K562 treated with DMSO at 1 percent for 12 hours (cell line): ENCODE results near the gene SMC5. TPM values are rescaled to one million over a fixed set of nuclear protein-coding genes. Genes with fewer than 3 reads are reported as not detected.

Experiments
- total RNA-seq: library from RNA; unstranded; fragments of 300-600 nt; gene quantifications from 2 replicates; pipeline ENCODE4 v1.2.3, GENCODE V29; 2022; ENCODE audit not compliant: insufficient read depth

SMC5 gene
- 2.3 and 9.2 TPM in 2 replicates for total RNA-seq

DNA sequence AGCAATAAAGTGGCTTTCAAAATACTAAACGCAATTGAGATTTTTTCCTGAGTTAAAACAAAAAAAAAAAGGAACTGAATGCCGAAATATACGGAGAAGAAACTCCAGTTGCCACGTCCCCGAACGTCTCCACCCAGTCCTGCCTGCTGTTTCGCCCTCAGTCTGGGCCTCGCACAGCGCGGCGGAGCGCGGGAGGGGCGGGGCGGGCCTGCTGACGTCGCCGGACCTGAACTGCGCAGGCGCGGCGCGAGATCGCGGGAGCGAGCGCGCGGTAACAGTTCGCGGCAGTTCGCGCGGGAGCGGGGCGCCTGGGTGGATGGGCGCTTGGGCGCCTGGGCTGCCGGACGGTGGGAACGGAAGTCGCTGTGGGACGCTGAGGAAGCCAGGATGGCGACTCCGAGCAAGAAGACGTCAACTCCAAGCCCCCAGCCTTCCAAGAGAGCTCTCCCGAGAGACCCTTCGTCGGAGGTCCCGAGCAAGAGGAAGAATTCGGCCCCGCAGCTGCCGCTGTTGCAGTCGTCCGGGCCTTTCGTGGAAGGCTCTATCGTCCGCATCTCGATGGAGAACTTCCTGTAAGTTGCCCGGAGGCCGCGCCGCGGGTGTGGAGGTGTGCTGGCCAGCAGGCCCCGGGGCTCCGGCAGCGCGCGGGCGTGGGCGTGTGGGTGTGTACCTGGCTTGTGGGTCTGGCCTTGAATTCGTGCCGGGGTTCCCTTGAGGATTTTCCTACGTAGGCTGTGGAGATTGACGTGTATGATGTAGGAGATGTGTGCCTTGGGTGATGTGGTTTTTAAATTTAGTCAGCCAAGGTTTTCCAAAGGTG lies at the start of gene SMC5:
Gene SMC5, plus strand, starts transcription at position 287 of the 820 bp plus-strand sequence. Its CDS starts 101 bp downstream, at position 388.

Other genes starting within 250 kb of the SMC5 start
- not detected in 2 replicates for gene MAMDC2, start 215.1 kb upstream of the SMC5 start, total RNA-seq
- gene KLF9, start 155.7 kb downstream of the SMC5 start, total RNA-seq, result 3.6 and 13.6 TPM in 2 replicates